ENCODE results near the gene ERFL.
"Not testable (repeated sequence)": the region's sequence is repeated elsewhere in the genome, so short reads cannot be mapped to it uniquely, and the experiment has no call there.

DNA sequence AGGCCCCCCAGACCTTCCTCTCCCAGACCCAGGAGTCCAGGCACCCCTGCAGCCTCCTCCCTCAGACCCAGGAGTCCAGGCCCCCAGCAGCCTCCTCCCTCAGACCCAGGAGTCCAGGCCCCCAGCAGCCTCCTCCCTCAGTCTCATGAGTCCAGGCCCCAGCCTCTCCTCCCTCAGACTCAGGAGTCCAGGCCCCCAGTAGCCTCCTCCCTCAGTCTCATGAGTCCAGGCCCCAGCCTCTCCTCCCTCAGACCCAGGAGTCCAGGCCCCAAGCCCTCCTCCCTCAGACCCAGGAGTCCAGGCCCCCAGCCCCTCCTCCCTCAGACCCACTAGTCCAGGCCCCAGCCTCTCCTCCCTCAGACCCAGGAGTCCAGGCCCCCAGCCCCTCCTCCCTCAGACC is 11.0 kb upstream of the ERFL start:
- TF ChIP-seq TSHZ2 (CRISPR knock-in tag; IDR thresholded peaks at IDR 0.05); ZFP30 (CRISPR knock-in tag; IDR thresholded peaks at IDR 0.05); ZFP3 (CRISPR knock-in tag; IDR thresholded peaks at IDR 0.05); ZNF565 (CRISPR knock-in tag; conservative IDR thresholded peaks at IDR 0.05; ENCODE audit: low read depth); ZNF8 (CRISPR knock-in tag; IDR thresholded peaks at IDR 0.05); PPARA (CRISPR knock-in tag; IDR thresholded peaks at IDR 0.05; ENCODE audit: borderline replicate concordance); POU6F1 (CRISPR knock-in tag; IDR thresholded peaks at IDR 0.05; ENCODE audit: borderline replicate concordance, low read depth); BACH2 (CRISPR knock-in tag; IDR thresholded peaks at IDR 0.05; ENCODE audit: borderline replicate concordance); CREB5 (CRISPR knock-in tag; IDR thresholded peaks at IDR 0.05; ENCODE audit: low read depth); RARB (CRISPR knock-in tag; IDR thresholded peaks at IDR 0.05); ESRRG (CRISPR knock-in tag; IDR thresholded peaks at IDR 0.05); CSDC2 (CRISPR knock-in tag; IDR thresholded peaks at IDR 0.05): not testable (repeated sequence)
- TF ChIP-seq, protein P1, sequence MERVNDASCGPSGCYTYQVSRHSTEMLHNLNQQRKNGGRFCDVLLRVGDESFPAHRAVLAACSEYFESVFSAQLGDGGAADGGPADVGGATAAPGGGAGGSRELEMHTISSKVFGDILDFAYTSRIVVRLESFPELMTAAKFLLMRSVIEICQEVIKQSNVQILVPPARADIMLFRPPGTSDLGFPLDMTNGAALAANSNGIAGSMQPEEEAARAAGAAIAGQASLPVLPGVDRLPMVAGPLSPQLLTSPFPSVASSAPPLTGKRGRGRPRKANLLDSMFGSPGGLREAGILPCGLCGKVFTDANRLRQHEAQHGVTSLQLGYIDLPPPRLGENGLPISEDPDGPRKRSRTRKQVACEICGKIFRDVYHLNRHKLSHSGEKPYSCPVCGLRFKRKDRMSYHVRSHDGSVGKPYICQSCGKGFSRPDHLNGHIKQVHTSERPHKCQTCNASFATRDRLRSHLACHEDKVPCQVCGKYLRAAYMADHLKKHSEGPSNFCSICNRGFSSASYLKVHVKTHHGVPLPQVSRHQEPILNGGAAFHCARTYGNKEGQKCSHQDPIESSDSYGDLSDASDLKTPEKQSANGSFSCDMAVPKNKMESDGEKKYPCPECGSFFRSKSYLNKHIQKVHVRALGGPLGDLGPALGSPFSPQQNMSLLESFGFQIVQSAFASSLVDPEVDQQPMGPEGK (CRISPR knock-in tag; IDR thresholded peaks at IDR 0.05; ENCODE audit: borderline replicate concordance), result not testable (repeated sequence)

All from SK-N-SH treated with all-trans-retinoic acid at 6 μM for 48 hours (cell line).